Measurements from ENCODE around the gene CCDC12. TPM values are rescaled to one million over a fixed set of nuclear protein-coding genes. Genes with fewer than 3 reads are reported as not detected.

Gene CCDC12
- total RNA-seq, 1 donor from 2014 or later, result 72.0 TPM

- no peak for DNase-seq (ENCODE audit: low spot score)
These were observed 82.8 kb downstream of the CCDC12 start for GRCh38 chr3:46893763-46894162.

- no peak for DNase-seq (ENCODE audit: low spot score)
These were observed 83.3 kb downstream of the CCDC12 start for GRCh38 chr3:46893146-46893748.

GRCh38 chr3:46892285-46893145 lies 84.0 kb downstream of the CCDC12 start:
- peak; percentile 86 for DNase-seq (ENCODE audit: low spot score)

- no peak for DNase-seq (ENCODE audit: low spot score)
These were observed 85.4 kb downstream of the CCDC12 start for GRCh38 chr3:46891132-46891531.

GRCh38 chr3:46890132-46890531 lies 86.4 kb downstream of the CCDC12 start:
- DNase-seq (ENCODE audit: low spot score), result no peak

GRCh38 chr3:46889381-46890110 lies 87.0 kb downstream of the CCDC12 start:
- no peak for DNase-seq (ENCODE audit: low spot score)

GRCh38 chr3:46888705-46889104 lies 87.8 kb downstream of the CCDC12 start:
- DNase-seq (ENCODE audit: low spot score), result no peak

GRCh38 chr3:46887980-46888494 lies 88.5 kb downstream of the CCDC12 start:
- DNase-seq (ENCODE audit: low spot score), result no peak

- no peak for DNase-seq (ENCODE audit: low spot score)
These were observed 90.9 kb downstream of the CCDC12 start for GRCh38 chr3:46885612-46886011.

GRCh38 chr3:46884929-46885328 lies 91.6 kb downstream of the CCDC12 start:
- no peak for DNase-seq (ENCODE audit: low spot score)

GRCh38 chr3:46884427-46884826 lies 92.1 kb downstream of the CCDC12 start:
- DNase-seq (ENCODE audit: low spot score), result no peak

- DNase-seq (ENCODE audit: low spot score), result no peak
These were observed 92.7 kb downstream of the CCDC12 start for GRCh38 chr3:46883830-46884185.

- no peak for DNase-seq (ENCODE audit: low spot score)
These were observed 93.3 kb downstream of the CCDC12 start for GRCh38 chr3:46883054-46883829.

- DNase-seq (ENCODE audit: low spot score), result no peak
These were observed 94.0 kb downstream of the CCDC12 start for GRCh38 chr3:46882377-46883053.

GRCh38 chr3:46881596-46882376 lies 94.8 kb downstream of the CCDC12 start:
- no peak for DNase-seq (ENCODE audit: low spot score)

GRCh38 chr3:46880884-46881595 lies 95.5 kb downstream of the CCDC12 start:
- DNase-seq (ENCODE audit: low spot score), result no peak

GRCh38 chr3:46878781-46879436 lies 97.6 kb downstream of the CCDC12 start:
- no peak for DNase-seq (ENCODE audit: low spot score)

- no peak for DNase-seq (ENCODE audit: low spot score)
These were observed 99.0 kb downstream of the CCDC12 start, which contains the start of gene PTH1R for GRCh38 chr3:46877406-46878125. Gene PTH1R, plus strand, starts transcription at chr3:46877721. Its CDS starts 5,839 bp downstream, at chr3:46883560.

Measured in ureter (tissue), 1 donor.